Stomach (tissue), 4 donors: ENCODE measurements around the gene EHD3.

Experiments
- EP300 ChIP-seq: sonication (generic); formaldehyde crosslinking; IDR thresholded peaks from one replicate; pipeline ENCODE4 v1.6.1; 2017; ENCODE audit warnings: antibody characterized with exemption
- TF ChIP-seq, protein P1 (sequence below), 7 experiments: fragments of 450-650 bp in 4 of 7; fragments of 200-600 bp in 3 of 7; sonication (generic) in 3 of 7; IDR thresholded peaks; one replicate each; pipeline ENCODE4 v1.5.1; 2016 to 2019; ENCODE audit warnings: antibody characterized with exemption in 7 of 7, control low read depth in 2 of 7, mild to moderate bottlenecking in 1 of 7

DNA sequence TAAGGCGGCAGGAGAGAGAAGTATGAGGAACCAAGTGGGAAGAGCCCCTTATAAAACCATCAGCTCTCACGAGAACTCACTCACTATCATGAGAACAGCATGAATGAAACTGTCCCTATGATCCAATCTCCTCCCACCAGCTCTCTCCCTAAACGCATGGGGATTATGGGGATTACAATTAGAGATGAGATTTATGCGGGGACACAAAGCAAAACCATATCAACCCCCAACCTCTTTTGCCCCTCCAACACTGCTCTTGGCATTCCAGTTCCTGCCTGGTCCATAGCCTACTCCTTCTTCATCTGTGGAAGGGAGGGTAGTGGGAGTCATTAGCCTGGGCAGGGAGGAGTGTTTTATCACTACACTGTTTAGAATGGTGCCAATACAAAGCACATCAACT, 1.4 kb upstream of the EHD3 start:
- TF ChIP-seq, protein P1, sequence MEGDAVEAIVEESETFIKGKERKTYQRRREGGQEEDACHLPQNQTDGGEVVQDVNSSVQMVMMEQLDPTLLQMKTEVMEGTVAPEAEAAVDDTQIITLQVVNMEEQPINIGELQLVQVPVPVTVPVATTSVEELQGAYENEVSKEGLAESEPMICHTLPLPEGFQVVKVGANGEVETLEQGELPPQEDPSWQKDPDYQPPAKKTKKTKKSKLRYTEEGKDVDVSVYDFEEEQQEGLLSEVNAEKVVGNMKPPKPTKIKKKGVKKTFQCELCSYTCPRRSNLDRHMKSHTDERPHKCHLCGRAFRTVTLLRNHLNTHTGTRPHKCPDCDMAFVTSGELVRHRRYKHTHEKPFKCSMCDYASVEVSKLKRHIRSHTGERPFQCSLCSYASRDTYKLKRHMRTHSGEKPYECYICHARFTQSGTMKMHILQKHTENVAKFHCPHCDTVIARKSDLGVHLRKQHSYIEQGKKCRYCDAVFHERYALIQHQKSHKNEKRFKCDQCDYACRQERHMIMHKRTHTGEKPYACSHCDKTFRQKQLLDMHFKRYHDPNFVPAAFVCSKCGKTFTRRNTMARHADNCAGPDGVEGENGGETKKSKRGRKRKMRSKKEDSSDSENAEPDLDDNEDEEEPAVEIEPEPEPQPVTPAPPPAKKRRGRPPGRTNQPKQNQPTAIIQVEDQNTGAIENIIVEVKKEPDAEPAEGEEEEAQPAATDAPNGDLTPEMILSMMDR (IDR thresholded peaks at IDR 0.05) = no peak
- TF ChIP-seq EP300 = no peak
